Mesendoderm (in vitro differentiated cells): Measurements from ENCODE around the gene GLRX3.

ENCODE experiments used
- DNase-seq: peaks from one replicate; pipeline ENCODE4 v3.0.0; 2013
- H2AK5ac ChIP-seq: 2 replicates; pipeline ENCODE4 v1.6.1; 2013; ENCODE audit warnings: low read length, inconsistent platforms
- H2BK120ac ChIP-seq: 2 replicates; pipeline ENCODE4 v1.6.1; 2013; ENCODE audit warnings: low read depth, mild to moderate bottlenecking, low read length, moderate library complexity, mixed read lengths
- H2BK15ac ChIP-seq: replicated peaks from 2 replicates; pipeline ENCODE4 v1.6.1; 2013; ENCODE audit warnings: low read depth, mild to moderate bottlenecking, moderate library complexity
- H2BK5ac ChIP-seq: 2 replicates; pipeline ENCODE4 v1.6.1; 2013; ENCODE audit warnings: low read length, inconsistent platforms
- H3K18ac ChIP-seq: 2 replicates; pipeline ENCODE4 v1.6.1; 2013; ENCODE audit warnings: mild to moderate bottlenecking, low read length, mixed read lengths
- H3K23ac ChIP-seq: one replicate; pipeline ENCODE4 v1.6.1; 2013; ENCODE audit warnings: low read length
- H3K27ac ChIP-seq: 2 replicates; pipeline ENCODE4 v1.5.1; 2013; ENCODE audit warnings: low read depth, mild to moderate bottlenecking, inconsistent platforms, low read length, moderate library complexity
- H3K27me3 ChIP-seq: 2 replicates; pipeline ENCODE4 v1.6.1; 2013; ENCODE audit warnings: low read length, control low read depth, mild to moderate bottlenecking, inconsistent platforms; ENCODE audit not compliant: insufficient read depth, poor library complexity
- H3K36me3 ChIP-seq: 2 replicates; pipeline ENCODE4 v1.6.1; 2013; ENCODE audit warnings: low read length, inconsistent platforms; ENCODE audit not compliant: control insufficient read depth, insufficient read depth
- H3K4ac ChIP-seq: one replicate; pipeline ENCODE4 v1.6.1; 2013; ENCODE audit warnings: low read depth, mild to moderate bottlenecking, low read length, moderate library complexity
- H3K4me1 ChIP-seq: 2 replicates; pipeline ENCODE4 v1.6.1; 2013; ENCODE audit warnings: low read depth, low read length, inconsistent platforms; ENCODE audit not compliant: control insufficient read depth
- H3K4me2 ChIP-seq: 2 replicates; pipeline ENCODE4 v1.6.1; 2013; ENCODE audit warnings: low read length
- H3K4me3 ChIP-seq: 2 replicates; pipeline ENCODE4 v1.5.1; 2013; ENCODE audit warnings: mild to moderate bottlenecking, low read length
- H3K56ac ChIP-seq: one replicate; pipeline ENCODE4 v1.6.1; 2013; ENCODE audit warnings: low read length
- H3K79me1 ChIP-seq: 2 replicates; pipeline ENCODE4 v1.6.1; 2013; ENCODE audit warnings: low read length, inconsistent platforms
- H3K79me2 ChIP-seq: 2 replicates; pipeline ENCODE4 v1.6.1; 2013; ENCODE audit warnings: mild to moderate bottlenecking, low read length; ENCODE audit not compliant: control insufficient read depth, insufficient read depth
- H3K9ac ChIP-seq: 2 replicates; pipeline ENCODE4 v1.6.1; 2013; ENCODE audit warnings: low read length, inconsistent platforms
- H4K5ac ChIP-seq: one replicate; pipeline ENCODE4 v1.6.1; 2013; ENCODE audit warnings: low read length
- H4K8ac ChIP-seq: one replicate; pipeline ENCODE4 v1.6.1; 2013; ENCODE audit warnings: low read depth, mild to moderate bottlenecking, control low read depth, low read length, moderate library complexity
- WGBS: extraction: QIAGEN DNeasy Blood & Tissue Kit; methylation state at CpG from one replicate; pipeline ENCODE4 v1.1.7; 2013; ENCODE audit warnings: low lambda C conversion rate, missing lambda C conversion rate; ENCODE audit not compliant: insufficient coverage; ENCODE audit errors: extremely low coverage; 5-methylcytosine and 5-hydroxymethylcytosine counted together

GLRX3 gene

GRCh38 chr10:130180416-130180815, 44.2 kb downstream of the GLRX3 start:
- no peaks in the 10 kb centered on the region for H3K27me3 ChIP-seq
- H3K4me2 ChIP-seq = no peak overlapping the region
- no peak for DNase-seq
- H3K79me1 ChIP-seq = peaks cover 6% of the 10 kb centered on the region
- no peak overlapping the region for H3K27ac ChIP-seq
- H4K5ac ChIP-seq = no peak overlapping the region
- no peak overlapping the region for H2AK5ac ChIP-seq
- peaks cover 12% of the 10 kb centered on the region for H3K36me3 ChIP-seq
- no CpG with 5 or more reads among the region's 1 CpG for WGBS
- H2BK15ac ChIP-seq = no peak overlapping the region
- H4K8ac ChIP-seq = no peak overlapping the region
- no peak overlapping the region for H3K56ac ChIP-seq
- H3K9ac ChIP-seq = no peak overlapping the region
- H3K18ac ChIP-seq = no peak overlapping the region
- H3K4me1 ChIP-seq = no peaks in the 10 kb centered on the region
- H3K23ac ChIP-seq = no peak overlapping the region
- H3K4me3 ChIP-seq = no peak overlapping the region
- no peak overlapping the region for H2BK5ac ChIP-seq
- H3K79me2 ChIP-seq = no peaks in the 10 kb centered on the region
- H2BK120ac ChIP-seq = no peak overlapping the region
- no peak overlapping the region for H3K4ac ChIP-seq

GRCh38 chr10:130181858-130182257, 45.7 kb downstream of the GLRX3 start:
- H2BK120ac ChIP-seq = no peak overlapping the region
- no peak overlapping the region for H2BK15ac ChIP-seq
- H2BK5ac ChIP-seq = no peak overlapping the region
- no peaks in the 10 kb centered on the region for H3K27me3 ChIP-seq
- no peak overlapping the region for H3K23ac ChIP-seq
- H4K5ac ChIP-seq = no peak overlapping the region
- H3K79me2 ChIP-seq = no peaks in the 10 kb centered on the region
- no peak overlapping the region for H4K8ac ChIP-seq
- no peak overlapping the region for H3K27ac ChIP-seq
- H3K4me3 ChIP-seq = no peak overlapping the region
- no peaks in the 10 kb centered on the region for H3K4me1 ChIP-seq
- H3K4me2 ChIP-seq = no peak overlapping the region
- H3K18ac ChIP-seq = no peak overlapping the region
- H2AK5ac ChIP-seq = no peak overlapping the region
- H3K56ac ChIP-seq = no peak overlapping the region
- peaks cover 14% of the 10 kb centered on the region for H3K36me3 ChIP-seq
- H3K79me1 ChIP-seq = peaks cover 6% of the 10 kb centered on the region
- WGBS = no CpG with 5 or more reads among the region's 5 CpGs
- no peak for DNase-seq
- H3K9ac ChIP-seq = no peak overlapping the region
- H3K4ac ChIP-seq = no peak overlapping the region

GRCh38 chr10:130185591-130185990, 49.4 kb downstream of the GLRX3 start:
- no peak overlapping the region for H3K23ac ChIP-seq
- H3K27me3 ChIP-seq = no peaks in the 10 kb centered on the region
- H3K9ac ChIP-seq = no peak overlapping the region
- DNase-seq = no peak
- WGBS = no CpG with 5 or more reads among the region's 11 CpGs
- H3K18ac ChIP-seq = no peak overlapping the region
- no peak overlapping the region for H2BK120ac ChIP-seq
- no peak overlapping the region for H3K4me3 ChIP-seq
- no peak overlapping the region for H4K8ac ChIP-seq
- no peak overlapping the region for H3K4ac ChIP-seq
- H3K4me2 ChIP-seq = no peak overlapping the region
- H3K79me1 ChIP-seq = peaks cover 4% of the 10 kb centered on the region
- H2AK5ac ChIP-seq = no peak overlapping the region
- H4K5ac ChIP-seq = no peak overlapping the region
- H3K56ac ChIP-seq = no peak overlapping the region
- H3K79me2 ChIP-seq = no peaks in the 10 kb centered on the region
- peaks cover 12% of the 10 kb centered on the region for H3K36me3 ChIP-seq
- H3K4me1 ChIP-seq = no peaks in the 10 kb centered on the region
- no peak overlapping the region for H3K27ac ChIP-seq
- H2BK15ac ChIP-seq = no peak overlapping the region
- no peak overlapping the region for H2BK5ac ChIP-seq

- no peak overlapping the region for H3K23ac ChIP-seq
- H3K4me2 ChIP-seq = no peak overlapping the region
- no peak overlapping the region for H4K8ac ChIP-seq
- no peak overlapping the region for H3K27ac ChIP-seq
- no peaks in the 10 kb centered on the region for H3K79me1 ChIP-seq
- H2AK5ac ChIP-seq = no peak overlapping the region
- H3K4me1 ChIP-seq = no peaks in the 10 kb centered on the region
- no CpG with 5 or more reads among the region's 28 CpGs for WGBS
- H3K36me3 ChIP-seq = peaks cover 4% of the 10 kb centered on the region
- no peaks in the 10 kb centered on the region for H3K27me3 ChIP-seq
- no peak overlapping the region for H3K4me3 ChIP-seq
- peak; percentile 14 for DNase-seq
- H3K56ac ChIP-seq = no peak overlapping the region
- H4K5ac ChIP-seq = no peak overlapping the region
- H2BK15ac ChIP-seq = no peak overlapping the region
- H3K18ac ChIP-seq = no peak overlapping the region
- H2BK5ac ChIP-seq = no peak overlapping the region
- no peak overlapping the region for H2BK120ac ChIP-seq
- no peak overlapping the region for H3K9ac ChIP-seq
- no peak overlapping the region for H3K4ac ChIP-seq
- no peaks in the 10 kb centered on the region for H3K79me2 ChIP-seq
Observed at GRCh38 chr10:130188195-130189175, 52.3 kb downstream of the GLRX3 start.

GRCh38 chr10:130189608-130190054, 53.4 kb downstream of the GLRX3 start:
- no peak overlapping the region for H3K27ac ChIP-seq
- H3K79me1 ChIP-seq = no peaks in the 10 kb centered on the region
- no peak for DNase-seq
- no peak overlapping the region for H2BK120ac ChIP-seq
- H3K4me1 ChIP-seq = no peaks in the 10 kb centered on the region
- H3K56ac ChIP-seq = no peak overlapping the region
- WGBS = no CpG with 5 or more reads among the region's 25 CpGs
- no peak overlapping the region for H2AK5ac ChIP-seq
- H3K27me3 ChIP-seq = no peaks in the 10 kb centered on the region
- H3K23ac ChIP-seq = no peak overlapping the region
- H3K4me2 ChIP-seq = no peak overlapping the region
- no peak overlapping the region for H2BK5ac ChIP-seq
- no peak overlapping the region for H3K4ac ChIP-seq
- H3K9ac ChIP-seq = no peak overlapping the region
- H3K79me2 ChIP-seq = no peaks in the 10 kb centered on the region
- H2BK15ac ChIP-seq = no peak overlapping the region
- no peak overlapping the region for H4K8ac ChIP-seq
- no peak overlapping the region for H3K18ac ChIP-seq
- H3K4me3 ChIP-seq = no peak overlapping the region
- H4K5ac ChIP-seq = no peak overlapping the region
- peaks cover 2% of the 10 kb centered on the region for H3K36me3 ChIP-seq
